Omental fat pad (tissue), 4 donors: ENCODE data around the gene CCDC43. TPM values are rescaled to one million over a fixed set of nuclear protein-coding genes. Genes with fewer than 3 reads are reported as not detected.
"Not testable (repeated sequence)": the region's sequence is repeated elsewhere in the genome, so short reads cannot be mapped to it uniquely, and the experiment has no call there.

Experiments used
- ATAC-seq: fragments of 150-250 bp; one replicate; pipeline ENCODE4 v1.9.1; 2016; ENCODE audit warnings: mild to moderate bottlenecking, moderate library complexity; ENCODE audit not compliant: low FRiP score
- DNase-seq: peaks from one replicate; pipeline ENCODE4 v3.0.0-alpha.2; 2019; ENCODE audit warnings: low spot score
- CTCF ChIP-seq, 3 donors: fragments of 450-650 bp; IDR thresholded peaks; one replicate each; pipeline ENCODE4 v1.5.1; 2016 to 2017; ENCODE audit warnings: antibody characterized with exemption in 3 of 3, mild to moderate bottlenecking in 3 of 3, moderate library complexity in 2 of 3
- total RNA-seq, 4 donors: library from RNA; depleted of rRNA; stranded (reverse); fragments of >200 nt; gene quantifications; one replicate each; pipeline ENCODE4 v1.1.0, GENCODE V29; 2016

Gene CCDC43
- total RNA-seq, 4 donors from 2014 or later = 14.5 to 22.5 (median 17.6) TPM

- TF ChIP-seq CTCF (IDR thresholded peaks at IDR 0.05) = no peak
- DNase-seq (no peak), ATAC-seq (no peak)
These were observed 29.9 kb upstream of the CCDC43 start for GRCh38 chr17:44719444-44719843.

- DNase-seq (peak; percentile 42), ATAC-seq (peak; percentile 80)
- TF ChIP-seq CTCF (IDR thresholded peaks at IDR 0.05) = no peak
These were observed 19.1 kb upstream of the CCDC43 start, which contains the start of gene DBF4B for GRCh38 chr17:44708401-44709263. Gene DBF4B (plus strand): TSS chr17:44708665. CDS start chr17:44708821, 156 bp downstream.

- no peak for ATAC-seq
- no peak for DNase-seq
- TF ChIP-seq CTCF (IDR thresholded peaks at IDR 0.05) = no peak
These were observed 18.3 kb upstream of the CCDC43 start for GRCh38 chr17:44707755-44708400.

DNA sequence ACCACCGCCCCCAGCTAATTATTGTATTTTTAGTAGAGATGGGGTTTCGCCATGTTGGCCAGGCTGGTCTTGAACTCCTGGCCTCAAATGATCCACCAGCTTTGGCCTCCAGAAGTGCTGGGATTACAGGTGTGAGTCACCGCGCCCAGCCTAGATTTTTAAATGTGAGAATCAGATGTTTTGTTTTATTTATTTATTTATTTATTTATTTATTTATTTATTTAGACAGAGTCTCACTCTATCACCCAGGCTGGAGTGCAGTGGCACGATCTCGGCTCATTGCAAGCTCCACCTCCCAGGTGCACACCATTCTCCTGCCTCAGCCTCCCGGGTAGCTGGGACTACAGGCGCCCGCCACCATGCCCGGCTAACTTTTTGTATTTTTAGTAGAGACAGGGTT lies 10.7 kb upstream of the CCDC43 start:
- not testable (repeated sequence) for DNase-seq, ATAC-seq

DNA sequence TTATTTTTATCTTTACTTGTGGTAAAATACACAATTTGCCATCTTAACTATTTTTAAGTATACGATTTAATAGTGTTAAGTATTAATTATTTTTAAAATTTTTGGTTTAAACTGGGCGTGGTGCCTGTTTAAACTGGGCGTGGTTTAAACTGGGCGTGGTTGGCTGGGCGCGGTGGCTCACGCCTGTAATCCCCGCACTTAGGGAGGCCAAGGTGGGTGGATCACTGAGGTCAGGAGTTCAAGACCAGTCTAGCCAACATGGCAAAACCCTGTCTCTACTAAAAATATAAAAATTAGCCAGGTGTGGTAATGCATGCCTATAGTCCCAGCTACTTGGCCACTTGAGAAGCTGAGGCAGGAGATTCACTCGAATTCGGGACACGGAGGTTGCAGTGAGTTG lies 4.0 kb upstream of the CCDC43 start:
- TF ChIP-seq CTCF (IDR thresholded peaks at IDR 0.05) = no peak
- ATAC-seq = no peak
- DNase-seq = no peak

- ATAC-seq, DNase-seq: not testable (repeated sequence)
These were observed 1.2 kb upstream of the CCDC43 start for GRCh38 chr17:44690746-44691306.

DNA sequence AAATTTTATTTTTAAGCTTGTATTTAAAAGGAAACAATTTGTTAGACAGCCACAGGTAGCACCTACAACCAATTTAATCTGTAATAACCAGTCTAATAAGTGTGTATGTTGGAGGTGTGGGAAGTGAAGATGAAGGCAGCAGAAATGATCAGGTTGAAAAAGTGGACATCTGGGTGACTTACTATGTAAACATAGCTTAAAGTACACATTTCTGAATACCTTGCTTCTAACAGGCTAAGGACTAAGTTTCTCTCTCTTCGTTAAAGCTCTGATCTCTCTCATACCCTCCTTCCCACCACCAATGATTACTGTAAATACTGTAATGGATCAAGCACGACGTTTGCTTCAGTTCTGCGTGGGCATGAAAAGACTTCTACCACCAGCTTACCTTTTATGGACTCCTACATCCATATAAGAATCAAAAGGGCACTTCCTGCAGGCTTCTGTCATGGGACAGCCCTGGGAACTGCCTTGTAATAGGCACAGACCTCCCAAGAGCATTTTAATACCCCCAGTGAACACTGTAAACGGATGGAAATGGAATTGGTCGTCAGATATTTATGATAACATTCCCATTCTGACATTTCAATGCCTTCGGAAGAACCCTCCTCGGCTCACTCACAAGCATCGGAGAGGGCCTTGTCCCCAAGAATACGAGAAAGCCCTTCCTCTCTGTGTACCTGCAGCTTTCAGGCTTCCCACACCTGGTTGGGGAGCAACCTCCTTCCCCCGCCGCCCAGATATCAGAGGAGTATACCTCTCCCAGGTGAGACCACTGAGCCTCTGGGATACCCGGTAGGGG lies 700 bp downstream of the CCDC43 start:
- no peak for TF ChIP-seq CTCF (IDR thresholded peaks at IDR 0.05)

More for the DNA sequence above, 700 bp downstream of the CCDC43 start:
- no peak for DNase-seq
- ATAC-seq = no peak
